Measurements from ENCODE around the gene TRIP13.
"Not testable (repeated sequence)": the region's sequence is repeated elsewhere in the genome, so short reads cannot be mapped to it uniquely, and the experiment has no call there.

Gene TRIP13

DNA sequence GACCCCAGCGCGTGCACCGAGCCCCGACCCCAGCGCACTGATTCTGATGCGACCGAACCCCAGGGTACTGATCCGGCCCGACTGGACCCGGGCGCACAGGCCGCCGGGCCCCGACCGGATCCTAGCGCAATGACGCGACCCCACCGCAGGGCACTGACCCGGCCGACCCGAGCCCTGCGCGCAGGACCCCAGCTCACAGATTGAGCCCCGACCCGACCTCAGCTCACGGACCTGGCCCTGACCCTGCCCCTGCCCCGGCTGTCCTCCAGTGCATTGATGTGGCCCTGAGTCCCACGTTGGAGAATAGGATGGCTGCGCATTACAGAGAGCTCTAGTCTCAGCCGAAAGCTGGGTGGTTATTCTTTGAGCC lies 438 bp downstream of the TRIP13 start:
- DNase-seq: no peak

DNA sequence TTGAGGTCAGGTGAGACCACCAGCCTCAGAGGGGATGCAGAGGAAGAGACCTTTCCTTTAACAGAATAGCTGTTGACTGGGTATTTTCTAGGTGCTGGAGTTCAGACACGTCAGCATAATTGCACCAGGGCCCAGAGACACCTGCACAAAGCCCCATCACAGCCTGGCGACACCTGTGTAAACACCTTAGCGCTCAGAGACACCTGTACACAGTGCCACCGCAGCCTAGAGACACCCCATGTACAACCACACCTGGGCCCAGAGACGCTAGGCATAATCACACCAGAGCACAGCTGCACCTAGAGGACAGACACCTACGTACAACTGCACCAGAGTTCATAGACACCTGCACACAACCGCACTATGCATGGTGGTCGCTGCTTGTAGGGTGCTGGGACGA lies 1.0 kb downstream of the TRIP13 start:
- DNase-seq: no peak

DNA sequence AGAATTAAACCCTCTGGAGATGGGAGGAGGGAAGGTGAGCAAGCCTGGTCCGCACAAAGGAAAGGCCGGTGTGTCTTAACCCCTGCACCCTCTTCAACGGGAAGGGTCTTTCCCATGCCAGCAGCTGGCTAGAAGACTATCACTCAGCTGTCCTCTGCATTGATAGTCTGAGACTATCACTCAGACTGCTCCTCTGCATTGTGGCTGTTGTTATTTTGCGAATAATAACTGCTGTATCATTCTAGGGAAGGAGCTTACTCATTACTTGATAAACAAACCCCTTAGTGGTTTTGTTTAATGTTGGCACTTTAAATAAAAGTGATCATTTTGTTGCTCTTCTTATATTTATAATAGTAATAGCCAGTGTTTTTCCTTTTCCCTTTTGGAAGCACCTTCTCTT lies 8.1 kb downstream of the TRIP13 start:
- no peak for DNase-seq

DNA sequence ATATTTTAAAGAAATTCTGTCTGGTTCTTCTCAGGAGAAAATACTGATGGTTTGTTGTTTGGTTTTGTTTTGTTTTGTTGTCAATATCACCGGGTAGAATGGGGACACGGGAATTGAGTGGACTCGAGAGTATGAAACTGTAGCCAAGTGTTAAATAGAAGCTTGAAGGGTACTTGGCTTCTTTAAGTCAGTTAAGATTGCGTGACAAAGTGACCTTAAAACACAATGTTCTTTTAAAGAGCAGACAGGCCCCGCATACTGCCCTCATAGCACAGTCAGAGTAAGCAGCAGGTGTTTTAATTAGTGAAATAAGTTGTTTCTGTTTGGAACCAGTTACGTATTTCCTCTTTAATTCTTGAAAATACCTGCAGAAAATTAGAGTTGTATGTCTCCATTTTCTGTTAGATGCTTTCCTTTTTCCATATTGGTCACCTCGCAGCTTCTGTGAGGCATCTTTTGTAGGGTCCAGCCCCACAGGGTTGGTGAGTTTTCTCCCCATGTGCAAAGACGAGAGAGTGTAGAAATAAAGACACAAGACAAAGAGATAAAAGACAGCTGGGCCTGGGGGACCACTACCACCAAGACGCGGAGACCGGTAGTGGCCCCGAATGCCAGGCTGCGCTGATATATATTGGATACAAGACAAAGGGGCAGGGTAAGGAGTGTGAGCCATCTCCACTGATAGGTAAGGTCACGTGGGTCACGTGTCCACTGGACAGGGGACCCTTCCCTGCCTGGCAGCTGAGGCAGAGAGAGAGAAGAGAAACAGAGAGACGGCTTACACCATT lies 9.6 kb downstream of the TRIP13 start:
- DNase-seq: no peak

DNA sequence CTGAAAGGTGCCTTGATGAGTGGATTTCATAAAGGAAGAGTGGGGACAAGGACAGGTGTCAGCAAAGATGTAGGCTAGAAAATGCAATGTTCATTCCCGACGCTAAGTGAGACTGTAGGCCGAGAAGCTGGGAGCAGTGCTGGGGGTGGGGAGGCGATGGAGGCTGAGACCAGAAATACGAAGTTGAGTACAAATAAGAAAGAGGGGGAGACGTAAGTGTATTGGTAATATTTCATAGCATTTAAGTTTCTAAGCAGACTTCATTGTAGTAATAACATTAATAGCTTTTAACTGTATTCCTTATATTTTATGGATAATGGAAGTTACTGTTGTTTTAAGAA lies 11.0 kb downstream of the TRIP13 start:
- DNase-seq: no peak

DNA sequence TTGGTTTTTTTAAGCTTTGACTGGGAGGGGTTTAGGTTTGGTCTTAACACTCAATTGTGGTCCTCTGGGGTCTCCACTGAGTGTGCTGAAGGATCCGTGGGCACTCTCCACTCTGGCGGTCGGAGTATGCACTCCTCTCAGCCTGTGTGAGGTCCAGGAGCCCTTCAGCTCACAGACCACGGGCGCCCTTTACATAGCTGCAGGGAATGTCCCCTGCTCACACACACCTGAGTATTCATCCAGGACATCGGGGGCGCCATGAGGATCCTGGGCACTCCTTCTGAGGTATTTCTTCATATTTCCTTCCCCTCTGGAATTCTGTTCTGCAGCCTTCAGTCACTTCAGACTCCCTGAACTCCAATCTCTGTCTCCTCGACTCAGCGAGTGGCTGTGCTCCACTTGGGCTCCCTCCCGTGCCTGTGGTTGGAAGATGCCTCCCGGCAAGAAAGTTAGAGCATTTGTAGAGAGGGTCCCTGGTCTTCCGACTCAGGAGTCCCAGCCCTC lies 12.5 kb downstream of the TRIP13 start:
- no peak for DNase-seq

DNA sequence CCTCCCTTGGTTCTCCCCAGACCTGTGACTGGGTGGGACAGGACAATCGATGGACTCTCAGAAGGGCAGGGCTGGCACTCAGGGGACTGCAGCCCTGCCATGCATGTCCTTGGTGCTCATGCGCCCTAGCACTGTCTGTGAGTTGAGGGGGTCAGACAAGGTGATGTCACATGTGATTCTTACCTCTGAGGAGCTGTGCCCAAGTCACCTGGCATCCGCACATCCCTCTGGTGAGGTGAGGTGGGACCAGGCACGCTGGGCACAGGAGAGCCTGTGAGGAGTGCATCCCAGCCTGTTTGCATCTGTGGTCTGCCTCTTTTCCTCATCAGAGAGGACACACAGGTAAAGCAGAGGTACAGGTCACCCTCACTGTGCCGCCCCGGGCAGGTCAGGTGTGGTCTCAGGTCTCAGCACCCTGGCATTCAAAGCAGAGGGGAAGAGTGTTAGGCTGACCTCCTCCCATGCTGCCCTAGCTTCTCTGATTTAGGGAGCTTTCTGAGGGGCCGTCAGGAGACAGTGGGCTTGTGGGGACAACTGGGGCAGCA lies 14.8 kb downstream of the TRIP13 start:
- no peak for DNase-seq

DNA sequence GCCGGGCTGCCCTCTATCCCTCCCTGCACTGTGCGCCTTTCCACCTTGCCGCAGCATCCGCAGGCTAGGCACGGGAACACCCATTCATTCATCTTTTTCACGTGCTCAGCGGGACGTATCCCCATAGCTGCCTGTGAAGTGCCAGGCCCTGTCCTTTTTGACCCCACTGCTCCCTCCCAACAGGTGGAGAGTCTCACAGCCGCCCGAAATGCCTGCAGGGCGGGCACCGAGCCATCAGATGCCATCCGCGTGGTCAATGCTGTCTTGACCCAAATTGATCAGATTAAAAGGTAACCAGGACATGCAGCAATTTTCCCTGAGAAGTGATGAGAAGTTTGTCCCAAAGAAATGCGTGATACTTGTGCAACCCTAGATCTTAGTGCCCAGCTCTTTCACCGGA lies 15.5 kb downstream of the TRIP13 start:
- no peak for DNase-seq

DNA sequence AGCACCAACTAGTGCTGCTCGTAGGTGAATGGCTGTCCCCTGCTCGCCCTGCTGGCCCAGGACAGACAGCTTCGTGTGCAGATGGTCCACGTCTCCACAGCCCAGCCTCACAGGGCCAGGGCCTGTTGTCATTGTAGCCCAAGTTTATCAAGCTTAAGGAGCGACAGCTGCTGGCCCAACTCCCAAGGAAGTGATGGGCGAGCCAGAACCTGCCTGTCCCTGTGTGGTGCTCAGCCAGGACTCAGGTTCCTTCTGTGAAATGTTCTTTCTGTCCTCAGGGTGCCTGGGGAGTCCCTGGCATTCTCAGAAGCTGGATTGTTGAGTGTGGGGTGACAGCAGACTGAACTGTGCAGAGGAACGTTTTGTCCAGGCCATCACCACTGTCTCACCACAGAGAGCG lies 16.4 kb downstream of the TRIP13 start:
- DNase-seq: no peak

DNA sequence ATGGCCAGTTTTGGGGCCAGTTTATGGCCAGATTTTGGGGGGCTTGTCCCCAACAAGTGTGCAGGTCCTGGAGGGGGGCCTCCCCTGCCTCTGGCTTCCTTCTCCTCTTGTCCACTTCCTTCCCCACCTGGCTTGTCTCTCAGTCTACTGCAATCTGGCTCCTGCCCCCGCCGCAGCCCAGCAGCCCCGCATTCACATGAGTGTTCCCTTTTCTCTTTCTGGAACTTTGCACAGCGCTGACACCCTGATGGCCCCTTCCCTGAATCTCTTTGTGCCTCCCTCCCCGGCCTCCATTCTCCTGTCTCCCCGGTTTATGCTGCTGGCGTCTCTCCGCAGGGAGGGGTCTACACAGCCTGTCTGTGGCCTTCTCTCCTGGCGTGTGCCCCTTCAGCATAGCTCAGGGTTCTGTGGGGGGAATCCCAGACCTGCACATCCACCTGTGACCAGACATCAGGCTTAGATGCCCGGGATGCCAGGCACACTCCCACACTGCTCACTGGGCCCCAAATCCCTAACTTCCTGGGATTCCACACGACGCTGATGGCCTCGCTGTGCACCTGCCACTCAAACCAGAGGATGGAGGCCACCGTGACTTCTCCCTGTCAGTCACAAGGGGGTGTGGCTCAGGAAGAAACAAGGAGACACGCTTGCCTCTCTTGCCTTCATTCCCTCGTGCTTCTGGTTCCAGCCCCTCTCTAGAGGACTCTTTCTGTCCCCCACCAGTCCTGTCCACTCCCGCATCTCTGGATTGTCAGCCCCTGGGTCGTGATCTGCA lies 17.5 kb downstream of the TRIP13 start:
- DNase-seq: no peak

DNA sequence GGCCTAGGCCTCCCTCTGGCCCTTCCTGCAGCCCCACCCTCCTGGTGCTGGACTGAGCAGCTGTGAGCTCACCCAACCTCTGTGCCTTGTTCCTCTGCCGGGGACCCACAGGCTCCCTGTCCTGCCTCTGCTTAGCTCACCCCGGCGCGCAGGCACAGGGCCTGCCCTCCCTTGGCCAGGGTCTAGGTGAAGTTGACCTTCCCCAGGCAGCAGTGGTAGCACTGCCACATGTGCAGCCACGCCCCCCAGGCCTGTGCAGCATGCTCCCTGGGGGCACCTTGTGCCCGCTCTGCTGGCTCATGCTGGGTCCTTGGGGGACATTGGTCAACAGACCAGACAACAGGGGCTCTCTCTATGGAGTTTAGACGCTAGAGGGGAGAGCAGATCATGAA lies 18.1 kb downstream of the TRIP13 start:
- DNase-seq: no peak

DNA sequence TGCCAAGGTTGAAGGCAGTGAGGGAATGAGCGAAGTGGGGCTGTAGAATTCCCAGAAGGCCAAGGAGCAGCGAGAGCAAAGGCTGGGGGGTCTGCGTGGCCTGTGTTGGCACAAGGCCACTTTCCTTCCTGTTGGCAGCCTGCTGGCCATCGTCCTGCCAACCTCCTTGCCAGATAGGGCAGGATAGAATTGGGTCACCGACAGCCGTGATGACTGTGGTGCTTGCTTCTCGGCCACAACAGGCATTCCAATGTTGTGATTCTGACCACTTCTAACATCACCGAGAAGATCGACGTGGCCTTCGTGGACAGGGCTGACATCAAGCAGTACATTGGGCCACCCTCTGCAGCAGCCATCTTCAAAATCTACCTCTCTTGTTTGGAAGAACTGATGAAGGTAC lies 18.9 kb downstream of the TRIP13 start:
- no peak for DNase-seq

DNA sequence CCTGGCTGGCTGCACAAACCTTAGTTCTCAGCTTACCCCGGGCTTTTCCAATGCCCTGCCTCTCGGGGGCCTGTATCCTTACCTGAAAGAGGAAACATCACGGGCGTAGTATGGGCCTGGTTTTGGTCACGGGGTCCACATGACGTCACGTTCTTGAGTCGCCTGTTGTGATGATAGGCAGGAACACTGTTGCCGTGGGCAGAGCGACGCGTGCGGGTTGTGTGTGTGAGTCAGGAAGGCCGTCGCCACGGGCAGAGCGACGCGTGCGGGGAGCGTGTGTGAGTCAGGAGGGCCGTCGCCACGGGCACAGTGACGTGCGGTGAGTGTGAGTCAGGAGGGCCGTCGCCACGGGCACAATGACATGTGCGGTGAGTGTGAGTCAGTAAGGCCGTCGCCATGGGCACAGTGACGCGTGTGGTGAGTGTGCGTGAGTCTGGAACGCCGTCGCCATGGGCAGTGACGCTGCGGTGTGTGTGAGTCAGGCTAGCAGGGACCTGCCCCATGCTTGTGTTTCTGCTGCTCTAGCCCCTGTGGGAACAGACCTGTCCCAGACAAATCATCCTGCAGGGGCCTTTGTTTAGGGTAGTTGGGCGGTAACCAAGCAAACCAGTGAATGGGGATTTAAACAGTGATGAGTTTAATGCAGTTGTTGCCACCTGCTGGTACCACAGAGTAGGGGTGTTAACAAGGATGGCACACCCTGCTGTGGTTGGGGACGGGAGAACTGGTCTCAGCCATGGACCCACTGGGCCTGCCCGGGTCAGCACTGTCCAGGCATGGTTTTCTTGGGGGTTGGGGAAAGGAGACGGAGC lies 19.8 kb downstream of the TRIP13 start:
- peak; percentile 73 for DNase-seq

DNA sequence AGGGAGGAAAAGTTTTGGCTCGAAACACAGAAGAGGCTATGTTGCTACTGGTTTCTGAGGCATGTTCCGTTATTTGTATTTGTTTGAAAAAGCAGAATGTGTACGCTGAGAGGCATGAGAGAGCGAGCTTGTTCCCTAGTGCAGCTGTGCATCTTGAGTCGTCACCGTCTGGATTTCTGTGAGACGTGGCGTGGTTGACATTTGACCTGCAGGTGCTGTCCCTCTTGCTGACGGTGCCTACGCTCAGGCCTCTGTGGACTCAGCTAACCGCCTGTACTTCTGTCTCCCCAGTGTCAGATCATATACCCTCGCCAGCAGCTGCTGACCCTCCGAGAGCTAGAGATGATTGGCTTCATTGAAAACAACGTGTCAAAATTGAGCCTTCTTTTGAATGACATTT lies 21.5 kb downstream of the TRIP13 start:
- no peak for DNase-seq

DNA sequence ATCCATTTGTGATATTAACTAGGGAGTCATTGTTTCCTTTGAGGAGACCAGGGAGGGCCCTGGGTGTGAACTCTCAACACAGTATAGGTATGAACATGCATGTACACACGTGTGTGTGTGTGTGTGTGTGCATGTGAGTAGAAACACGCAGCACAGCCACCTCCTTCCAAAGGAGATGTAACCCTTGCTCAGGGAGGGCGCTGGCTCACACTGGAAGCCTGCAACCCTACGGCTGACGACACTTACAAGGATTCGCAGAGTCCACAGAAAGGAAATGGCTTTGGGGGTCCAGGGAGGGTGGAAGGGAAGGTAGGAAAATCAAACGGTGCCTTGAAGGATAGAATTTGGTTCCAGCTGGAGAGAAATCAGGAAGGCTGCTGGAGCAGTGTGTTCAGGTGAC lies 21.9 kb downstream of the TRIP13 start:
- no peak for DNase-seq

DNA sequence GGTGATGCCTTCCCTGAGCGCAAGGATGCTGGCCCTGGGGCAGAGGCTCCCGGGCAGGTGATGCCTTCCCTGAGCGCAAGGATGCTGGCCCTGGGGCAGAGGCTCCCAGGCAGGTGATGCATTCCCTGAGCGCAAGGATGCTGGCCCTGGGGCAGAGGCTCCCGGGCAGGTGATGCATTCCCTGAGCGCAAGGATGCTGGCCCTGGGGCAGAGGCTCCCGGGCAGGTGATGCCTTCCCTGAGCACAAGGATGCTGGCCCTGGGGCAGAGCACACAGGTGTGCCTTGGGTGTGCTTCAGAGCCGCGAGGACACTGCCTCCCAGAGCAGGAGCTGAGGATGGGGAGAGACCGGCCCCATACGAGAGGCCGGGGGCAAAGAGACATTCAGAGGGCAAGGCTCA lies 22.7 kb downstream of the TRIP13 start:
- not testable (repeated sequence) for DNase-seq

DNA sequence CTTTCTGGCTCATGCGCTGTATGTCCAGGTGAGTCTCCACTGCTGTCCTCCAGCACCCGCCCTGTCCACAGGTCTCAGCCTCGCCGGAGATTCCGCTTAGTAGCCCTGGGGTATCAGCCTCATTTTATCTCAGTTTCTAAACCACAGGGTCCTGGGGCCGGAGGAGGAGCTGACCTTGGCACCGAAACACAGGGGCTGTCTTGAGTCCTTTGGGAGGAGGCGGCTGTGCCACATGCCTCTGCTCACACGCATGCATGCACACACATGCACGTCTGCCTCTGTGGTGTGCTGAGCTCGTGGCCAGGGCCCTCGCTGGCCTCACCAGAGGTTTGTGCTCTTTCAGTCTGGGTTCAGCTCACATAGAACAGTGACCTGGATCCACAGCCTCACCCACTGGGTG lies 23.3 kb downstream of the TRIP13 start:
- no peak for DNase-seq

DNA sequence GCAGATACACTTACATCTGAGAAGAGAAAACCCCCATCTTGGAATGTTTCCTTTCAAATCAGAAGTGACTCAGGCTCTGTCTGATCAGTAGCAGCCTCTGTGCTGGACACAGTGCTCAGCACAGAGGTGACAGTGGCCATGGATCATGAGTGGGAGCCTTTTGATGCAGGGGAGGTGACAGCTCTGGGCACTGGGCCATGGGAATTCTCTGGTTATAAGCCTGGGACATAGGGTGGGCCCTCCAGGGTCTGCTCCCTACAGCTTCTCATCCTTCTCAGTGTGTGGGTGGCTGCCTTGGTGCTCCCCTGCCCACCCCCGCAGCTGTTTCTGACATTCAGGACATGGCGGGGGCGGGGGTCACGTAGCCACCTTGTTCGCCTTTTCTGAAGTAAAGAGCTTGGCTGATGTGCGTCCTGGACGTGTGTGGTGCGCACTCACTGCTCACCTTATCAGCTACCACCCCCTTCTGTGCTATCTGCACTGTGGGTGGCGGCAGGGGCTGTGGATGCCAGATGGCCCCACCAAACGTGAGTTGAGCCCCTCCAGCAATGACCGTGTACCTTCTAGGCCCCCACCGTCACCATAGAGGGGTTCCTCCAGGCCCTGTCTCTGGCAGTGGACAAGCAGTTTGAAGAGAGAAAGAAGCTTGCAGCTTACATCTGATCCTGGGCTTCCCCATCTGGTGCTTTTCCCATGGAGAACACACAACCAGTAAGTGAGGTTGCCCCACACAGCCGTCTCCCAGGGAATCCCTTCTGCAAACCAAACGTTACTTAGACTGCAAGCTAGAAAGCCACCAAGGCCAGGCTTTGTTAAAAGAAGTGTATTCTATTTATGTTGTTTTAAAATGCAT lies 24.0 kb downstream of the TRIP13 start:
- DNase-seq: no peak

DNA sequence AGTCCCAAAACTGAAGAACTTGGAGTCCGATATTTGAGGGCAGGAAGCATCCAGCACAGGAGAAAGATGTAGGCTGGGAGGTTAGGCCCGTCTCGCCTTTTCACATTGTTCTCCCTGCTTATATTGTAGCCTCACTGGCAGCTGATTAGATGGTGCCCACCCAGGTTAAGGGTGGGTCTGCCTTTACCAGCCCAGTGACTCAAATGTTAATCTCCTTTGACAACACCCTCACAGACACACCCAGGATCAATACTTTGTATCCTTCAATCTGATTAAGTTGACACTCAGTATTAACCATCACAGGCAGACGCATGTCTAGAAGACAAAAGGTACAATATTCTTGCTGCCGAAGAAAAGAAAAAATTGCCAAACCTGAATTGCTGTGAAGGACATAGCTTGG lies 26.0 kb downstream of the TRIP13 start:
- not testable (repeated sequence) for DNase-seq

DNA sequence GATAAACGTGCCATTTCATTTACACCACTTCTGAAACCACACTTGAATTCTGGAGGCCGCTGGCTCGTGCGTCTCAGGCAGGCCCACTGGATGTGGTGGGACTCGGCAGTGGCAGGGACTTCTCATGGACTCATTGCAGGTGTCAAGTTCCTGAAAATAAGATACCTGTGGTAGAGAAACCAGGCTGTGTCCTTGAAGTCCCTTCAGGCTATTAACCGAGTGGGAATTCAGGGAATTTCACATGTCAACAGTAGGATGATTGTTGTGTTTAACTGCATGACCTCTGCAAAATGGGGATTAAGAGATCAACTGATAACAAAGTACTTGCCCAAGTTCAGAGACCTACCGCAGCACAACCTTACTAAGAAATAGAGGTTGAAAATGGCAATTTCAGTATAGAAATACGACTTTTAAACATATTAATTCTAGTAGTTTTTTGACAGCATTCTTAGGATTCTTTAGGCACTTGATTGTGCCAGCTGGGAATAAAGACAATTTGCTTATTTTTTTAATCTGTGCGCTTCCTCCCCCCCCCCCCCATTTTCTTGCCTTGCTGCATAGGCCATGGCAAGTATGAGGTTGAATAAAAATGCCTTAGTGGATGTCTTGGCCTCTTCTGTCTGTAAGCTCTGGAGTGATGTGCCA lies 26.8 kb downstream of the TRIP13 start:
- DNase-seq: no peak

DNA sequence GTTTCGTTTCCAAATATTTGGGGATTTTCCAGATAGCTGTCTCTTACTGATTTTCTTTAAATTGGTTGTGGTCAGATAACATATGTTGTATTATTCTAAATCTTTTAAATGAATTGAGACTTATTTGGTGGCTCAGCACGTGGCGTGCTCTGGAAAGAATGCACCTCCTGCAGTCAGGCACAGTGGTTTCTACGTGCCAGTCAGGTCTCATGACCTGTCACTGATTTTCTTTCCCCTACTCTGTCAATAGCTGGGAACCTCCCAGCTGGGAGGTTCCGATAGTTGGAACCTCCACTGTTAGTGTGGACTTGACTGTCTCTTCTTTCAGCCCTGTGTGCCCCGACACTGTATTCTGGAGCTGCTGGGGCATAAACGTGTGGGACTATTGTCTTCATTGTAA lies 27.6 kb downstream of the TRIP13 start:
- no peak for DNase-seq

Measured in CD4-positive, alpha-beta T cell treated with Interleukin-6 for 4 hours (primary cell).